Heart right ventricle (tissue), 16 donors: ENCODE data around the gene CREBL2. TPM values are rescaled to one million over a fixed set of nuclear protein-coding genes. Genes with fewer than 3 reads are reported as not detected.

Experiments
- ATAC-seq, 8 donors: fragments of 200-7000 bp; cut with Tn5 transposase; one replicate each; pipeline ENCODE4 v1.9.1; 2020; ENCODE audit warnings: mild to moderate bottlenecking in 8 of 8, moderate library complexity in 8 of 8, moderate number of reproducible peaks in 1 of 8
- DNase-seq, 2 donors: peaks; one replicate each; pipeline ENCODE4 v3.0.0-alpha.2; 2020
- H3K27ac ChIP-seq, 10 donors: fragments of 200-600 bp; sonication (generic) in 2 of 10; one replicate each; pipeline versions ENCODE4 v1.5.0 to v1.8.0; 2020 to 2022; ENCODE audit warnings: mild to moderate bottlenecking in 3 of 10
- H3K27me3 ChIP-seq, 7 donors: fragments of 200-600 bp; one replicate each; pipeline ENCODE4 v1.8.0; 2021 to 2022; ENCODE audit warnings: mild to moderate bottlenecking in 2 of 7
- H3K36me3 ChIP-seq, 9 donors: fragments of 200-600 bp; sonication (generic) in 1 of 9; one replicate each; pipeline versions ENCODE4 v1.5.0 to v1.8.0; 2020 to 2022; ENCODE audit warnings: mild to moderate bottlenecking in 2 of 9
- H3K4me1 ChIP-seq, 9 donors: fragments of 200-600 bp; sonication (generic) in 1 of 9; one replicate each; pipeline versions ENCODE4 v1.5.0 to v1.8.0; 2020 to 2022; ENCODE audit warnings: mild to moderate bottlenecking in 4 of 9
- H3K4me3 ChIP-seq, 10 donors: fragments of 200-600 bp; sonication (generic) in 2 of 10; one replicate each; pipeline versions ENCODE4 v1.5.0 to v1.8.0; 2020 to 2022; ENCODE audit warnings: mild to moderate bottlenecking in 7 of 10, moderate library complexity in 2 of 10
- H3K9me3 ChIP-seq, 11 donors: fragments of 200-600 bp in 10 of 11; sonication (generic) in 2 of 11; one replicate each; pipeline versions ENCODE4 v1.5.0 to v1.8.0; 2013 to 2022; ENCODE audit warnings: mild to moderate bottlenecking in 2 of 11, control low read depth in 1 of 11, moderate library complexity in 1 of 11
- WGBS, 2 donors: extraction: QIAGEN DNeasy Blood & Tissue Kit; methylation state at CpG; one replicate each; pipeline ENCODE4 v1.1.7; 2013; ENCODE audit warnings: inconsistent platforms in 1 of 2; 5-methylcytosine and 5-hydroxymethylcytosine counted together
- intact Hi-C, 10 donors: fragments of 100-400 bp; cut with DNase I; formaldehyde crosslinking; loops; one replicate each; pipeline versions ENCODE4 v1.11.1 to v1.14.2; 2022
- polyA plus RNA-seq, 2 donors: library from polyadenylated mRNA; stranded (reverse); fragments of 200-250 nt; gene quantifications; one replicate each; pipeline ENCODE4 v1.2.3, GENCODE V29; 2013
- total RNA-seq, 10 donors: library from RNA; stranded (reverse); fragmentation: NEBNext Ultra II Directional in 3 of 10; extraction: Animal tissue kit (Norgen Biotek cat#: 25700) in 3 of 10; gene quantifications; one replicate each; pipeline versions ENCODE4 v1.2.1 to v1.2.4, GENCODE V29; 2021 to 2023
- TF ChIP-seq, protein P1 (sequence below), 9 donors: fragments of 200-600 bp; sonication (generic) in 2 of 9; IDR thresholded peaks; one replicate each; pipeline versions ENCODE4 v1.5.0 to v1.8.0; 2021 to 2022; ENCODE audit warnings: antibody characterized with exemption in 9 of 9, mild to moderate bottlenecking in 5 of 9, moderate library complexity in 1 of 9
- donor health status: Arrhythmogenic right ventricular cardiomyopathy.
- donor health status: ischemic (EF 13 %, LVEDD 7.1; RV severe dilation, severe dysfunction).
- donor health status: healthy with polysubstance abuse.
- donor health status: DM: no; HTN: yes; CAD: no.
- donor health status: DM: no; HTN: no; CAD: no.
- donor health status: ischemic (EF 25% LVEDD 6.9; RV normal size, moderate dysfunction).
- donor health status: ischemic (EF 25% LVEDD 5.7; RV mildly dilated, moderate dysfunction).
- donor health status: healthy.
- donor health status: DM: yes; HTN: yes; CAD: no.
- donor health status: Ischemic cardiomyopathy.
- donor health status: ischemic (EF 35%, LVEDD 5.7; RV mildly dilated, moderate dysfunction).
- donor health status: nonischemic (EF 11% LVEDD 7.7; RV severe dilation, severe dysfunction).
- donor health status: DM: yes; HTN: yes; CAD: no.
- donor health status: PGD.
- donor health status: ischemic (EF 29% LVEDD 5.4; RV normal size, mild dysfunction).
- donor health status: nonischemic (EF 23%, LVEDD 6.1; RV moderate dilation, normal function).

CREBL2 gene
- total and polyA plus RNA-seq, 12 donors = 9.3 to 26.4 (median 18.3) TPM

- Histone ChIP-seq H3K4me3 (no peak overlapping the region), H3K36me3 (no peaks in the 10 kb centered on the region), H3K27ac (no peak overlapping the region), H3K4me1 (no peaks in the 10 kb centered on the region), H3K27me3 (no peaks in the 10 kb centered on the region), H3K9me3 (no peaks in the 10 kb centered on the region)
- no peak for DNase-seq
- ATAC-seq = no peak
- intact Hi-C loops = loop anchor here in 2 of 10 donors (10.0 kb wide), 1 partner anchor 289 kb away; no protein-coding TSS in a partner anchor
- TF ChIP-seq, protein P1, sequence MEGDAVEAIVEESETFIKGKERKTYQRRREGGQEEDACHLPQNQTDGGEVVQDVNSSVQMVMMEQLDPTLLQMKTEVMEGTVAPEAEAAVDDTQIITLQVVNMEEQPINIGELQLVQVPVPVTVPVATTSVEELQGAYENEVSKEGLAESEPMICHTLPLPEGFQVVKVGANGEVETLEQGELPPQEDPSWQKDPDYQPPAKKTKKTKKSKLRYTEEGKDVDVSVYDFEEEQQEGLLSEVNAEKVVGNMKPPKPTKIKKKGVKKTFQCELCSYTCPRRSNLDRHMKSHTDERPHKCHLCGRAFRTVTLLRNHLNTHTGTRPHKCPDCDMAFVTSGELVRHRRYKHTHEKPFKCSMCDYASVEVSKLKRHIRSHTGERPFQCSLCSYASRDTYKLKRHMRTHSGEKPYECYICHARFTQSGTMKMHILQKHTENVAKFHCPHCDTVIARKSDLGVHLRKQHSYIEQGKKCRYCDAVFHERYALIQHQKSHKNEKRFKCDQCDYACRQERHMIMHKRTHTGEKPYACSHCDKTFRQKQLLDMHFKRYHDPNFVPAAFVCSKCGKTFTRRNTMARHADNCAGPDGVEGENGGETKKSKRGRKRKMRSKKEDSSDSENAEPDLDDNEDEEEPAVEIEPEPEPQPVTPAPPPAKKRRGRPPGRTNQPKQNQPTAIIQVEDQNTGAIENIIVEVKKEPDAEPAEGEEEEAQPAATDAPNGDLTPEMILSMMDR (IDR thresholded peaks at IDR 0.05) = no peak
- 95% methylated on average over 15 of the region's 15 CpGs for WGBS, 2 donors
These were observed 52.1 kb downstream of the CREBL2 start for GRCh38 chr12:12663644-12664294.

- WGBS, 2 donors = 73 to 79% methylated on average over 13 of the region's 13 CpGs
These were observed 53.5 kb downstream of the CREBL2 start for GRCh38 chr12:12665194-12665593.

GRCh38 chr12:12668005-12668404 is 56.3 kb downstream of the CREBL2 start:
- intact Hi-C loops = loop anchor here in 2 of 10 donors (10.0 kb wide), 1 partner anchor 293 kb away; no protein-coding TSS in a partner anchor
- Histone ChIP-seq H3K27ac (no peak overlapping the region), H3K4me3 (no peak overlapping the region), H3K9me3 (no peaks in the 10 kb centered on the region), H3K4me1 (no peaks in the 10 kb centered on the region), H3K36me3 (no peaks in the 10 kb centered on the region), H3K27me3 (no peaks in the 10 kb centered on the region)
- WGBS, 2 donors = 89 to 94% methylated on average over 1 of the region's 1 CpG
- DNase-seq = no peak
- TF ChIP-seq, protein P1 (IDR thresholded peaks at IDR 0.05) = no peak
- ATAC-seq = no peak

More at GRCh38 chr12:12665194-12665593, 53.5 kb downstream of the CREBL2 start:
- H3K27ac ChIP-seq = no peak overlapping the region
- no peaks in the 10 kb centered on the region for H3K9me3 ChIP-seq
- ATAC-seq (no peak), DNase-seq (no peak)
- H3K27me3 ChIP-seq = no peaks in the 10 kb centered on the region
- no peaks in the 10 kb centered on the region for H3K36me3 ChIP-seq
- intact Hi-C loops = loop anchor here in 2 of 10 donors (10.0 kb wide), 1 partner anchor 290 kb away; no protein-coding TSS in a partner anchor
- H3K4me3 ChIP-seq = no peak overlapping the region
- H3K4me1 ChIP-seq = no peaks in the 10 kb centered on the region
- TF ChIP-seq, protein P1 (IDR thresholded peaks at IDR 0.05) = no peak

DNA sequence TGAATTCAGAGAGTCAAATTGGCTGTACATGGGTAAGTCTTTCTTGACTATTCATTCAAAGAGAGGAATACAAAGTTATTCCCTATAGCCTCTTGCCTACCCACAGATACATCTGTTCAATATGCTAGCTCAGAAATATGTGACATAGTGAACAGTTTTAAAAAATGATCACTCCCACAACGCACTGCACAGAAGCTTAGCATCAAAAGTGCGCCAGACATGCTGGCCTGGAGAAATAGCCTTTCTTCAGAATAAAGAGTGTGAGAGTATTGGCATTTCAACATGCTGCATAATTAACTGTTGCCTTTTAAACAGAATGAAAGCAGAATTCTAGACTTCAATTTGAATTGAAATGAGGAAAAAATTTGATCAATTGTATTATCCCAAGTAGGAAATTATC is 57.3 kb downstream of the CREBL2 start:
- H3K27ac ChIP-seq = no peak overlapping the region
- H3K36me3 ChIP-seq = no peaks in the 10 kb centered on the region
- no peaks in the 10 kb centered on the region for H3K9me3 ChIP-seq
- no peaks in the 10 kb centered on the region for H3K4me1 ChIP-seq
- 97 to 99% methylated on average over 2 of the region's 2 CpGs for WGBS, 2 donors
- no peak overlapping the region for H3K4me3 ChIP-seq
- ATAC-seq (no peak), DNase-seq (no peak)
- TF ChIP-seq, protein P1 (IDR thresholded peaks at IDR 0.05) = no peak
- no peaks in the 10 kb centered on the region for H3K27me3 ChIP-seq
- intact Hi-C loops = loop anchor here in 2 of 10 donors (10.0 kb wide), 1 partner anchor 294 kb away; no protein-coding TSS in a partner anchor
